Esophagus squamous epithelium (tissue), 5 donors: ENCODE data around the gene PARPBP. TPM values are rescaled to one million over a fixed set of nuclear protein-coding genes. Genes with fewer than 3 reads are reported as not detected.
A peak's percentile ranks its signal among the peaks of the same experiment; 100 is the strongest.

ENCODE experiments used
- DNase-seq: peaks from one replicate; lab custom pipeline; 2025; lab: John Stamatoyannopoulos, UW
- H3K27ac ChIP-seq, 4 donors: fragments of 200-600 bp; sonication (generic); one replicate each; pipeline ENCODE4 v1.5.1; 2016 to 2019; ENCODE audit warnings: mild to moderate bottlenecking in 1 of 4
- H3K27me3 ChIP-seq, 4 donors: fragments of 200-600 bp; sonication (generic); 1 replicate in 3 of 4; 2 replicates in 1 of 4; pipeline versions ENCODE4 v1.5.1 to v1.6.0; 2017 to 2021; ENCODE audit warnings: antibody characterized with exemption in 1 of 4
- H3K36me3 ChIP-seq, 3 donors: fragments of 200-600 bp; sonication (generic); one replicate each; pipeline ENCODE4 v1.5.1; 2016 to 2019
- H3K4me1 ChIP-seq, 3 donors: fragments of 200-600 bp; sonication (generic); one replicate each; pipeline ENCODE4 v1.5.1; 2017 to 2019
- H3K4me3 ChIP-seq, 4 donors: fragments of 200-600 bp; sonication (generic); 1 replicate in 3 of 4; 2 replicates in 1 of 4; pipeline ENCODE4 v1.5.1; 2016 to 2019; ENCODE audit warnings: mild to moderate bottlenecking in 2 of 4, moderate library complexity in 1 of 4
- H3K9me3 ChIP-seq, 3 donors: fragments of 200-600 bp; sonication (generic); one replicate each; pipeline ENCODE4 v1.5.1; 2016 to 2019
- CTCF ChIP-seq, 6 experiments: fragments of 450-650 bp in 4 of 6; fragments of 200-600 bp in 2 of 6; sonication (generic) in 2 of 6; IDR thresholded peaks; one replicate each; pipeline ENCODE4 v1.5.1; 2016 to 2019; ENCODE audit warnings: antibody characterized with exemption in 6 of 6, mild to moderate bottlenecking in 4 of 6, moderate library complexity in 4 of 6
- POLR2A ChIP-seq, 4 donors: fragments of 450-650 bp; IDR thresholded peaks; one replicate each; pipeline ENCODE4 v1.6.1; 2017; ENCODE audit warnings: antibody characterized with exemption in 4 of 4, mild to moderate bottlenecking in 4 of 4, moderate library complexity in 3 of 4
- WGBS, 2 donors: methylation state at CpG; one replicate each; pipeline ENCODE4 v1.1.5; 2018; 5-methylcytosine and 5-hydroxymethylcytosine counted together
- intact Hi-C: fragments of 100-400 bp; cut with DNase I; formaldehyde crosslinking; loops from one replicate; pipeline ENCODE4 v1.15.0; 2022
- total RNA-seq, 4 donors: library from RNA; depleted of rRNA; stranded (reverse); fragments of >200 nt; gene quantifications; one replicate each; pipeline ENCODE4 v1.1.0, GENCODE V29; 2016
- donor health status: DM: yes; HTN: yes; CAD: no.

Gene PARPBP
- total RNA-seq, 4 donors from 2014 or later: 6.1 to 13.3 (median 8.7) TPM

GRCh38 chr12:102095677-102096263 is 24.2 kb upstream of the PARPBP start:
- H3K9me3 ChIP-seq: no peaks in the 10 kb centered on the region
- no peaks in the 10 kb centered on the region for H3K27me3 ChIP-seq
- TF ChIP-seq CTCF (IDR thresholded peaks at IDR 0.05): peak; percentile 21 to 60 (median 30)
- TF ChIP-seq POLR2A (IDR thresholded peaks at IDR 0.05): no peak
- intact Hi-C loops: no loop called here
- peaks cover 0 to 58% (median 0%) of the 10 kb centered on the region in 3 donors for H3K36me3 ChIP-seq
- 78 to 82% methylated on average over 2 of the region's 2 CpGs for WGBS, 2 donors
- no peak overlapping the region for H3K4me3 ChIP-seq
- H3K4me1 ChIP-seq: no peaks in the 10 kb centered on the region
- DNase-seq: no peak
- H3K27ac ChIP-seq: no peak overlapping the region

GRCh38 chr12:102096855-102097254 is 23.1 kb upstream of the PARPBP start:
- no peak overlapping the region for H3K27ac ChIP-seq
- H3K36me3 ChIP-seq: peaks cover 0 to 66% (median 0%) of the 10 kb centered on the region in 3 donors
- H3K4me1 ChIP-seq: no peaks in the 10 kb centered on the region
- no peaks in the 10 kb centered on the region for H3K9me3 ChIP-seq
- H3K4me3 ChIP-seq: no peak overlapping the region
- DNase-seq: no peak
- H3K27me3 ChIP-seq: no peaks in the 10 kb centered on the region
- WGBS, 2 donors: 74 to 86% methylated on average over 3 of the region's 3 CpGs
- intact Hi-C loops: no loop called here
- TF ChIP-seq CTCF (IDR thresholded peaks at IDR 0.05) (no peak), POLR2A (IDR thresholded peaks at IDR 0.05) (no peak)

GRCh38 chr12:102106905-102107304 is 13.1 kb upstream of the PARPBP start:
- H3K27me3 ChIP-seq: no peaks in the 10 kb centered on the region
- H3K4me1 ChIP-seq: peaks cover 0 to 13% (median 0%) of the 10 kb centered on the region in 3 donors
- peak overlapping the region in 2 of 4 donors; percentile 48 to 78 for H3K27ac ChIP-seq
- H3K4me3 ChIP-seq: no peak overlapping the region
- DNase-seq: no peak
- peaks cover 0 to 83% (median 4%) of the 10 kb centered on the region in 3 donors for H3K36me3 ChIP-seq
- no peaks in the 10 kb centered on the region for H3K9me3 ChIP-seq
- intact Hi-C loops: no loop called here
- 88 to 91% methylated on average over 3 of the region's 3 CpGs for WGBS, 2 donors
- TF ChIP-seq CTCF (IDR thresholded peaks at IDR 0.05) (no peak), POLR2A (IDR thresholded peaks at IDR 0.05) (no peak)

GRCh38 chr12:102107970-102108369 is 12.0 kb upstream of the PARPBP start:
- Histone ChIP-seq H3K36me3 (peaks cover 0 to 83% (median 4%) of the 10 kb centered on the region in 3 donors), H3K9me3 (no peaks in the 10 kb centered on the region), H3K4me1 (peaks cover 0 to 16% (median 0%) of the 10 kb centered on the region in 3 donors), H3K4me3 (peak overlapping the region in 3 of 4 donors; percentile 7 to 34 (median 31)), H3K27me3 (no peaks in the 10 kb centered on the region), H3K27ac (peak overlapping the region in 3 of 4 donors; percentile 48 to 78 (median 77))
- WGBS, 2 donors: 36 to 50% methylated on average over 1 of the region's 1 CpG
- intact Hi-C loops: no loop called here
- TF ChIP-seq CTCF (IDR thresholded peaks at IDR 0.05) (no peak), POLR2A (IDR thresholded peaks at IDR 0.05) (no peak)
- no peak for DNase-seq

- Histone ChIP-seq H3K27me3 (no peaks in the 10 kb centered on the region), H3K27ac (no peak overlapping the region), H3K4me1 (peaks cover 0 to 40% (median 8%) of the 10 kb centered on the region in 3 donors), H3K9me3 (no peaks in the 10 kb centered on the region), H3K4me3 (no peak overlapping the region), H3K36me3 (peaks cover 0 to 62% (median 4%) of the 10 kb centered on the region in 3 donors)
- intact Hi-C loops: no loop called here
- no peak for DNase-seq
- TF ChIP-seq POLR2A (IDR thresholded peaks at IDR 0.05) (no peak), CTCF (IDR thresholded peaks at IDR 0.05) (no peak)
Measured at GRCh38 chr12:102110782-102111181, 9.2 kb upstream of the PARPBP start.
